GM19351 (cell line): Measurements from ENCODE around the gene GJA4.
"Not testable (repeated sequence)": the region's sequence is repeated elsewhere in the genome, so short reads cannot be mapped to it uniquely, and the experiment has no call there.

Experiments
- ATAC-seq: cut with Tn5 transposase; IDR thresholded peaks from one replicate; pipeline ENCODE4 v1.9.1; 2021; ENCODE audit warnings: mild to moderate bottlenecking, moderate library complexity; ENCODE audit not compliant: unreplicated experiment

The GJA4 gene

DNA sequence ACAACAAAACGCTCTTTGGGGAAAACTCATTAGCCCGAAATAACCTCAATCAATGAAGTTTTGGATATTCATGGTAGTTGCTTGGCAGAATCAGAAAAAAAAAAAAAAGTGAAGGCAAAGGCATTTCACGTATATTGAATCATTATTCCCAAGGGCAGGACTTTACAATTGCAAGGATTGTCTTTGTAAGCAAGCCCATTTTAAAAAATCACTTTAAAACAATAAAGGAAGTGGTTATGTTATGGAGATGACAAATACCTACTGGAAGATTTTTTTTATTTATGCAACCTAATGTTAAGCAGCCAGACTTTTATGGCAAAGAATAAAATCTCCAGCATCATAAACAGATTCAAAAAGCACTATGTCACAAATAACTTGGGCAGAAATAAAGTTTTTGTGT, 23.9 kb upstream of the GJA4 start:
- no peak for ATAC-seq

DNA sequence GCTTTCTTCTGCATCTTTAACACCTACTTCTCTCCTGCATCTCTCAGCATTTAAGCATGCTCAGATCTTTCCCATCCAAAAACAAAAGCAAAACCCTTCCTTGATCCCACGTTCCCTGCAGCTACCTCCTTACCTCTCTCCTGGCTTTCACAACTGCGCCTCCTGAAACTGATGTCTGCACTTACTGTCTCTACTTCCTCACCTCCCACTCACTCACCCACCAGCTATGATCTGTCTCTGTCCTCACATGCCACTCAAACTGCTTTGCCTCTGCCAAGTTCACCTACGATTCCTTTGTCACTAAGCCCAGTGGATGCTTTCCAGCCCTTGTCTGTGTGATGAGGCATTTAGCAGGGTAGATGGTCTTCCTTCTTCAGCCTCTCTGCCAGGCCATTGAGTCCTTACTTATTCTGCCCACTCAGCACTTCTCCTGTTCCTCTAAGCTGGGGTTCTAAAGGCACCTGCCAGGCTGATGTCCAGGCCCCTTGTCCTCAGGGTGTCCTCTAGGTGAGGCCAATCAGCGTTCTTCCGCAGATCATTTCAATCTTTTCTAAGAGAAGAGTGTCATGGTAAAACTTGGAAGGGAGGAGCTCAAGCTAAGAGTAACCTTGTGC, 21.8 kb upstream of the GJA4 start:
- ATAC-seq: no peak

DNA sequence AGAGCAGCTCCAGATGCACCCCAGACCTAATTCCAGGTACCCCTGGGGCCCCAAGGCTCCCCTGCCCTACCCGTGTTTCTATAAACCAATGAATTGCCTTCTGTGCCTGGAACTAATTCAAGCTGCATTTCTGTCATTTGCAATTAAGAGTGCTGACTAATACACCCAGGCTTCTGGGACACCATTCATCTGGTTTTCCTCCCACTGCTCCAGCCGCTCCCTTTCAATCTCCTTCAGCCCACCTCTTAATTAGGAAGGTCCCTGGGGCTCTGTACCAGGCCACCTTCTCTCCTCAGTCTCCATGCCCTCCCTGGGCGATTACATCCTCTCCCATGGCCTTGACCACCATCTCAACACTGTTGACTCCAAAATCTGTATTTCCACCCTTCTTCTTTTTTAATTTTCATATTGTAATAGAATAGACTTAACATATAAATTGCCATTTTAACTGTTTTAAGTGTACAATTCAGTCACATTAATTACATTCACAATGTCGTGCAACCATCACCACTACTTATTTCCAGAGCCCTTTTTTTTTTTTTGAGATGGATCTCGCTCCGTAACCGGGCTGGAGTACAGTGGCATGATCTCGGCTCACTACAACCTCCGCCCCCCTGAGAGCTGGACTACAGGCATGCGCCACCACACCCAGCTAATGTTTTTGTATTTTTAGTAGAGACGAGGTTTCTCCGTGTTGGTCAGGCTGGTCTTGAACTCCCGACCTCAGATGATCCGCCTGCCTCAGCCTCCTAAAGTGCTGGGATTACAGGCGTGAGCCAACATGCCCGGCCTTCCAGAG, 21.0 kb upstream of the GJA4 start:
- ATAC-seq: no peak

GRCh38 chr1:34773114-34773513, 19.7 kb upstream of the GJA4 start:
- ATAC-seq: not testable (repeated sequence)

- no peak for ATAC-seq
Observed at GRCh38 chr1:34774957-34775356, 17.8 kb upstream of the GJA4 start.

DNA sequence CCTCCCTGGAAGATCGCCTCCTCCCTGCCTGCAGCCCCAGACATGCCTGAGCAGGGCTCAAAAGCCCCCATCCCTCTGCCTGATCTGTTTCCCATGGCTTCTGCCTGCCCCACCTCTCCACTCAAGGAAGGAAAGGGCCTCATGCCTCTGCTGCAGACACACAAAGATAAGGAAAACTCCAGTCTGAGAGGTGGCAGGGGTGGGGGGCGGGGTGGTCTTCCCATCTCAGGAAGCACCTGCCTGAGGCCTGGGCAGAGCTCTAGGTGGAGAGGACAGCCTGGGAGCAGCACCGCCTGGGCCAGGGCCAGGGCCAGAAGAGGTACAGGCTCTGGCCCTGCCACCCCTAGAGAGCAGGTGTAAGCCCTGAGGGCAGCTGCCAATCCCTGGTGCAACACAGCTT, 15.9 kb upstream of the GJA4 start:
- ATAC-seq: no peak

DNA sequence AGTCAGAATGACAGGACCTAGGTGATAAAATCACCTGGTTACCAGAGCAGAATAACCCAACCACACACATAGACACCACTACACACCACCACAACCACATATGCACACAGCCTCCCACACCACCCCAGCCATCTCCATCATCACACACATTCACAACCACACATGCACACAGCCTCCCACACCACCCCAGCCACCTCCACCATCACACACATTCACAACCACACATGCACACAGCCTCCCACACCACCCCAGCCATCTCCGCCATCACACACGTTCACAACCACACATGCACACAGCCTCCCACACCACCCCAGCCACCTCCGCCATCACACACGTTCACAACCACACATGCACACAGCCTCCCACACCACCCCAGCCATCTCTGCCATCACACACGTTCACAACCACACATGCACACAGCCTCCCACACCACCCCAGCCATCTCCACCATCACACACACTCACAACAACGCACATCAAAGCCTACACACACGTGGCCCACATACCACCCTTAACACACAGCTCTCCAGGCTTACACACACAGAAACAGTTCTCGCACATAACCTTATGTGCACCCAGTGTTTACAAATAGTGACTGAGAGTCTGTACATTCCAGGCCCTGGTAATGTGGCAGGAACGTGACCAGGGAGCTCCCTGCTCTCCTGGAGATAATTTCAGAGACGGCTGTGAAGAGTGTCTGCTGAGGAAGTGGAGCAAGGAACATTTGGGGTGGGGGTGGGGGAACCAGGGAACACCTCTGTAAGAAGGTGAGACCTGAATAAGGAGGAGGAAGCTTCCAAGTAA, 15.1 kb upstream of the GJA4 start:
- no peak for ATAC-seq

- ATAC-seq: no peak
Observed at GRCh38 chr1:34778381-34778780, 14.4 kb upstream of the GJA4 start.

DNA sequence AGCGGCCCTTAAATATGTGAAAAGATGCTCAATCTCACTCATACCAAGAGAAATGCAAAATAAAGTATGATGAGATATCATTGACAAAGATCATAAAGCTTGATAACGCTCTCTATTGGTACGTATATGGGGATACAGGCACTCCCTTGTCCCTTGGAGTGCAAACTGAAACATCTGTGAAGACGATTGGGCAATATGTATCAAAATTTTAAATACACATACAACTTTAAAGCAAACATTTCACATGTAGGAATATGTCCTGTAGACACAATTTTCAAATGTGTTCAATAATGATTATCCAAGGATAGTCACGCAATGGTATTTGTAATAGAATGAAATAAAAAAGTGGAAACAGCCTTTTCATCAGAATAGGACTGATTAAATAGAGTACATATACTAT, 13.8 kb upstream of the GJA4 start:
- ATAC-seq: no peak

GRCh38 chr1:34779526-34779925, 13.3 kb upstream of the GJA4 start:
- ATAC-seq: no peak

- ATAC-seq: no peak
Observed at GRCh38 chr1:34779962-34780361, 12.8 kb upstream of the GJA4 start.

- no peak for ATAC-seq
Observed at GRCh38 chr1:34780528-34780927, 12.3 kb upstream of the GJA4 start.

- ATAC-seq: no peak
Observed at GRCh38 chr1:34781071-34781843, 11.5 kb upstream of the GJA4 start, which contains the start of gene GJB3. Gene GJB3, plus strand, starts transcription at chr1:34781214. Its CDS starts 3,549 bp downstream, at chr1:34784763.

DNA sequence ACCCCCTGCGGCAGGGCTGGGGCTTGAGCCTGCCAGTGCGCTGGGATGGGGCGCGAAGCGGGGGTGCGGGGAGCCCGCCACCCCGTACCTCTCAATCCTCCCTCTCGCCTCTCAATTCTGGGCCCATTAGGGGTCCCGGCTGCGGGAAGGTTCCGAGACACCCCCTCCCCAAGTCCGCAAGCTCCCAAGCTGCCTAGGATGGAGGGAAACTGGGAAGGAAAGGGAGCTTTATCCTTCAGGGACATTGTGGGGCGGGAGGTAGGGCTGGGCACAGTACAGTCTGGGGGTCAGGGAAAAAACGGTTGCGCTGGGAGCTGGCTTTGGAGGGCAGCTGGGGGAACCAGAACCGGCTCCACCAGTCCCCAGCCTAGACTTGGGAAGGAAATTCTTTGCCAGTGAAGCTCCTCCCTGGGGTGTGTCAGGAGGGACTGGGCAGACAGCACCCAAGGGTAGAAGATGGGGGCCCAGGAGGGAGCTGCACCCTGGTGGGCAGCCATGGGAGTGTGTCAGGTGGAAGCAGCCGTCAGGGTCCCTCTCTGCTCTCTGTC, 10.9 kb upstream of the GJA4 start:
- no peak for ATAC-seq

- no peak for ATAC-seq
Observed at GRCh38 chr1:34784751-34785221, 8.0 kb upstream of the GJA4 start.

DNA sequence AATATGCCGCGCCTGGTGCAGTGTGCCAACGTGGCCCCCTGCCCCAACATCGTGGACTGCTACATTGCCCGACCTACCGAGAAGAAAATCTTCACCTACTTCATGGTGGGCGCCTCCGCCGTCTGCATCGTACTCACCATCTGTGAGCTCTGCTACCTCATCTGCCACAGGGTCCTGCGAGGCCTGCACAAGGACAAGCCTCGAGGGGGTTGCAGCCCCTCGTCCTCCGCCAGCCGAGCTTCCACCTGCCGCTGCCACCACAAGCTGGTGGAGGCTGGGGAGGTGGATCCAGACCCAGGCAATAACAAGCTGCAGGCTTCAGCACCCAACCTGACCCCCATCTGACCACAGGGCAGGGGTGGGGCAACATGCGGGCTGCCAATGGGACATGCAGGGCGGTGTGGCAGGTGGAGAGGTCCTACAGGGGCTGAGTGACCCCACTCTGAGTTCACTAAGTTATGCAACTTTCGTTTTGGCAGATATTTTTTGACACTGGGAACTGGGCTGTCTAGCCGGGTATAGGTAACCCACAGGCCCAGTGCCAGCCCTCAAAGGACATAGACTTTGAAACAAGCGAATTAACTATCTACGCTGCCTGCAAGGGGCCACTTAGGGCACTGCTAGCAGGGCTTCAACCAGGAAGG, 7.4 kb upstream of the GJA4 start:
- no peak for ATAC-seq

DNA sequence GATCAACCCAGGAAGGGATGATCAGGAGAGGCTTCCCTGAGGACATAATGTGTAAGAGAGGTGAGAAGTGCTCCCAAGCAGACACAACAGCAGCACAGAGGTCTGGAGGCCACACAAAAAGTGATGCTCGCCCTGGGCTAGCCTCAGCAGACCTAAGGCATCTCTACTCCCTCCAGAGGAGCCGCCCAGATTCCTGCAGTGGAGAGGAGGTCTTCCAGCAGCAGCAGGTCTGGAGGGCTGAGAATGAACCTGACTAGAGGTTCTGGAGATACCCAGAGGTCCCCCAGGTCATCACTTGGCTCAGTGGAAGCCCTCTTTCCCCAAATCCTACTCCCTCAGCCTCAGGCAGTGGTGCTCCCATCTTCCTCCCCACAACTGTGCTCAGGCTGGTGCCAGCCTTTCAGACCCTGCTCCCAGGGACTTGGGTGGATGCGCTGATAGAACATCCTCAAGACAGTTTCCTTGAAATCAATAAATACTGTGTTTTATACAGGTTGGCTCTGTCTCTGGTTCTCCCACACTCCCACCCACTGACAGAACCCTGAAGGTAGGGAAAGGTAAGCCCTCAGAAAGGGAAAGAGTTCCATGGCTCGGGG, 6.8 kb upstream of the GJA4 start:
- no peak for ATAC-seq

GRCh38 chr1:34786521-34787325, 6.1 kb upstream of the GJA4 start:
- ATAC-seq: peak; percentile 58
